ENCODE results near the gene PRKAR2B. TPM values are rescaled to one million over a fixed set of nuclear protein-coding genes. Genes with fewer than 3 reads are reported as not detected.

The PRKAR2B gene
- total and polyA plus RNA-seq, 7 experiments from 2014 or later, result 0.39 to 5.0 (median 0.54) TPM

DNA sequence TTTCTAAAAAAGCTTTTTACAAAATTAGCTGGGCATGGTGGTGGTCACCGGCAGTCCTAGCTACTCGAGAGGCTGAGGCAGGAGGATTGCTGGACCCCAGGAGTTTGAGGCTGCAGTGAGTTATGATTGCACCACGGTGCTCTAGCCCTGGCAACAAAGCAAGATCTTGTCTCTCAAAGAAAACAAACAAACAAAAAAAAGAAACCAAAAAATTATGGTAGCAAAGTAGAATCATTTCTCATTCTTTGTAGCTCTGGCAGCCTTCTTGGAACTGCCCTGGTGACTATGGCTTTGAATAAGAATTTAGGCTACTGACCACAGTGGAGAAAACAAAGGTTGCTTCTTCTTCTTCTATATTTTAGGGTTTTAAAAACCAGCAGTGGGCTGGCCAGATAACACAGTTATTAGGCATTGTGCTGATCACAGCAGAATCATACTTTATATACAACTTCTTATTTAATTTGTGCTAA is 41.9 kb upstream of the PRKAR2B start:
- POLR2A ChIA-PET, result no interaction called here
- H3K36me3 Mint-ChIP-seq, result no peaks in the 10 kb centered on the region
- CTCF ChIA-PET, result no interaction called here
- H3K27me3 Mint-ChIP-seq, result peaks cover 0 to 4% (median 3%) of the 10 kb centered on the region in 5 donors
- H3K9me3 Mint-ChIP-seq, result no peaks in the 10 kb centered on the region
- Histone ChIP-seq H3K27ac (ENCODE audit: low read depth, low read length) (no peak overlapping the region), H3K27me3 (ENCODE audit: control insufficient read depth in 2 of 2, insufficient read depth in 2 of 2, low read length in 2 of 2) (no peaks in the 10 kb centered on the region), H3K4me1 (ENCODE audit: control insufficient read depth in 2 of 2, insufficient read depth in 2 of 2, low read length in 2 of 2) (no peaks in the 10 kb centered on the region), H3K4me3 (ENCODE audit: low read length) (no peak overlapping the region), H3K9me3 (ENCODE audit: control insufficient read depth in 2 of 3, low read length in 3 of 3) (no peaks in the 10 kb centered on the region), H3K36me3 (ENCODE audit: control insufficient read depth in 2 of 3, insufficient read depth in 3 of 3, low read length in 3 of 3) (no peaks in the 10 kb centered on the region)
- intact Hi-C loops (cut with micrococcal nuclease), result no loop called here
- H3K4me3 Mint-ChIP-seq, result no peak overlapping the region
- no peaks in the 10 kb centered on the region for H3K4me1 Mint-ChIP-seq
- DNase-seq (no peak), ATAC-seq (no peak)
- no peak overlapping the region for H3K27ac Mint-ChIP-seq

DNA sequence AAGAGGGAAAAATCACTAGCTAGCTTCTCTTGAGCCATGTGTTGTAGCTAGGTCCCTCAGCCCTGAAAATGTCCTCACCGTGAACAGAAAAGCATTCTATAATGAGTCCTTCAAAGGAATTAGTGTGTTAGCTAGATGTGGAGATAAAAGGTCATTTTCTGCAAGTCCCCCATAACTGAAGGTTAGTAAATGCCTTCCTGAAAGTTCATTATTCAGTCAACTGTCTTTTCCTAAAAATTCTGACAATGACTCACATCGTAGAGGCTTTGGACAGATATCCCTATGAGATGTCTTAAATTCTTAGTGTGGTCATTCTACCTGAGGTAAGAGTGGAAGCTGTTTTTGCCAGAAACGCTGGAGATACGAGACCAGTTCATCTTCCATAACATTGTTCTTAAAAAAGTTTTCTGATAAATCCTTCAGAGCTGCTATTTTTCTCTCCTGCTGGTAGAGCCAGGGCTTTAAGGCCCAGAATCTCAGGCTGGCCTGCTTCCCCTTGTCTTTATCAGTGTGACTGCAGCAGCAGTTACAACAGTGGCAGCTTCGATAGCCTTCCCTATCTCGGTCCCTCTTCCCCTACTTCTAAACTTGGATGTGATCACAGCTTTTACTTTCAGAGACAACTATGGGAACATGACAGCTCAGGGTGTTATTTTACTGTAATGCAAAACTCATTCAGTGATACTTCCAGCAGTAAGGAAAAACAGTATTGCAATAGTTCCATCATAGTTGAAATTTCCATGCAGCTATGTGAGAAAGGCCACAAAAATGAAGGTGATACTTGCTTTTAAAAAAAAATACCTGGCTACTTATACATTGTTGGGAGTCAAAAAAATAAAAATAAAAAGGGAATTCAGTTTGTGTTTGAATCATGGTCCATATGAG is 37.3 kb upstream of the PRKAR2B start:
- H3K27ac ChIP-seq (ENCODE audit: low read depth, low read length), result no peak overlapping the region
- Mint-ChIP-seq H3K36me3 (no peaks in the 10 kb centered on the region), H3K4me3 (no peak overlapping the region), H3K27me3 (no peaks in the 10 kb centered on the region), H3K27ac (no peak overlapping the region), H3K4me1 (peaks cover 0 to 4% (median 0%) of the 10 kb centered on the region in 7 donors), H3K9me3 (no peaks in the 10 kb centered on the region)
- intact Hi-C loops (cut with micrococcal nuclease), result no loop called here
- no peaks in the 10 kb centered on the region for H3K27me3 ChIP-seq (ENCODE audit: control insufficient read depth in 2 of 2, insufficient read depth in 2 of 2, low read length in 2 of 2)
- ATAC-seq, result no peak
- H3K9me3 ChIP-seq (ENCODE audit: control insufficient read depth in 2 of 3, low read length in 3 of 3), result no peaks in the 10 kb centered on the region
- no peaks in the 10 kb centered on the region for H3K36me3 ChIP-seq (ENCODE audit: control insufficient read depth in 2 of 3, insufficient read depth in 3 of 3, low read length in 3 of 3)
- no peak for DNase-seq
- H3K4me1 ChIP-seq (ENCODE audit: control insufficient read depth in 2 of 2, insufficient read depth in 2 of 2, low read length in 2 of 2), result no peaks in the 10 kb centered on the region
- CTCF ChIA-PET, result interaction anchor here (0.6 kb wide), 1 partner anchor 12 kb away, joined by 3 read pairs; no protein-coding TSS in a partner anchor
- H3K4me3 ChIP-seq (ENCODE audit: low read length), result no peak overlapping the region
- POLR2A ChIA-PET, result no interaction called here

DNA sequence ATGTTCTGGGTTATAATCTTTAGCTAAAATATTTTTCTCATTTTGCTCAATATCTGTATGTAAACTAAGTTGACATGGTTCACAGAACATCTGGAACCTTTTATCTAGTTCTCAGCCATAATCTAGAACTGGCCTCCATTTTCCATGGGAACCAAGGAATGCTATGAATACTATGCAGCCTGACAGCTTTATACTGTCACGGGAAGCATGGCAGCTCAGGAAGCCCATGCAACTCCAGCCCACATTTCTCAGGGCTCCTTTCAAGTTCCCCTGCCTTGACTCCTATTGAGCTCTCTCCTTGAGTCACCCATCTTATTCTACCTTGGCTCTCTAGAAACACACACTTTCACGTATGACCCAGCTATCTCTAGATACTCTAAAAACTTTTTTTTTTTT is 36.6 kb upstream of the PRKAR2B start:
- Histone ChIP-seq H3K4me3 (ENCODE audit: low read length) (no peak overlapping the region), H3K36me3 (ENCODE audit: control insufficient read depth in 2 of 3, insufficient read depth in 3 of 3, low read length in 3 of 3) (no peaks in the 10 kb centered on the region), H3K27ac (ENCODE audit: low read depth, low read length) (no peak overlapping the region), H3K4me1 (ENCODE audit: control insufficient read depth in 2 of 2, insufficient read depth in 2 of 2, low read length in 2 of 2) (no peaks in the 10 kb centered on the region), H3K9me3 (ENCODE audit: control insufficient read depth in 2 of 3, low read length in 3 of 3) (no peaks in the 10 kb centered on the region), H3K27me3 (ENCODE audit: control insufficient read depth in 2 of 2, insufficient read depth in 2 of 2, low read length in 2 of 2) (no peaks in the 10 kb centered on the region)
- peaks cover 0 to 4% (median 0%) of the 10 kb centered on the region in 7 donors for H3K4me1 Mint-ChIP-seq
- H3K27ac Mint-ChIP-seq, result no peak overlapping the region
- CTCF ChIA-PET, result no interaction called here
- peaks cover 0 to under 1% (median 0%) of the 10 kb centered on the region in 5 donors for H3K27me3 Mint-ChIP-seq
- ATAC-seq (no peak), DNase-seq (no peak)
- H3K4me3 Mint-ChIP-seq, result no peak overlapping the region
- no peaks in the 10 kb centered on the region for H3K9me3 Mint-ChIP-seq
- POLR2A ChIA-PET, result no interaction called here
- intact Hi-C loops (cut with micrococcal nuclease), result no loop called here
- no peaks in the 10 kb centered on the region for H3K36me3 Mint-ChIP-seq

DNA sequence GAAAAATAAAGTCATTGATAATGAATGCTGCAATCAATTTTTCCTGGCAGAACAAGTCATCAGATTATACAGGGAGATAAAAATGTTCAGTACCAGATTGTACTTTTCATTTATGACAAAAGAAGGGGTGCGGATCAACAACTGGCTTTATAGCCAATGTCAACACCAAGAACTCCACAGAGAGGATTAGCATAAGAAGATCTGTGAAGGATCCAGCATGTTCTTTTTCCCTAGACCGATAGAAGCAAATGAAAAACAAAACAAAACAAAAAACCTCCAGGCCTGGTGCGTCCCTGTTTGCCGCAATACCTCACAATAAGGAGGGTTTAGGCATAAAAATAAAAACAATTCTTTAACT is 34.7 kb upstream of the PRKAR2B start:
- Histone ChIP-seq H3K27me3 (ENCODE audit: control insufficient read depth in 2 of 2, insufficient read depth in 2 of 2, low read length in 2 of 2) (no peaks in the 10 kb centered on the region), H3K27ac (ENCODE audit: low read depth, low read length) (peak overlapping the region; percentile 7), H3K9me3 (ENCODE audit: control insufficient read depth in 2 of 3, low read length in 3 of 3) (no peaks in the 10 kb centered on the region), H3K36me3 (ENCODE audit: control insufficient read depth in 2 of 3, insufficient read depth in 3 of 3, low read length in 3 of 3) (no peaks in the 10 kb centered on the region), H3K4me3 (ENCODE audit: low read length) (no peak overlapping the region), H3K4me1 (ENCODE audit: control insufficient read depth in 2 of 2, insufficient read depth in 2 of 2, low read length in 2 of 2) (no peaks in the 10 kb centered on the region)
- DNase-seq (no peak), ATAC-seq (no peak)
- Mint-ChIP-seq H3K36me3 (no peaks in the 10 kb centered on the region), H3K27ac (no peak overlapping the region), H3K27me3 (peaks cover 0 to 3% (median 0%) of the 10 kb centered on the region in 5 donors), H3K9me3 (no peaks in the 10 kb centered on the region), H3K4me1 (peaks cover 0 to 4% (median 0%) of the 10 kb centered on the region in 7 donors), H3K4me3 (no peak overlapping the region)
- ChIA-PET POLR2A (no interaction called here), CTCF (no interaction called here)
- intact Hi-C loops (cut with micrococcal nuclease), result no loop called here

DNA sequence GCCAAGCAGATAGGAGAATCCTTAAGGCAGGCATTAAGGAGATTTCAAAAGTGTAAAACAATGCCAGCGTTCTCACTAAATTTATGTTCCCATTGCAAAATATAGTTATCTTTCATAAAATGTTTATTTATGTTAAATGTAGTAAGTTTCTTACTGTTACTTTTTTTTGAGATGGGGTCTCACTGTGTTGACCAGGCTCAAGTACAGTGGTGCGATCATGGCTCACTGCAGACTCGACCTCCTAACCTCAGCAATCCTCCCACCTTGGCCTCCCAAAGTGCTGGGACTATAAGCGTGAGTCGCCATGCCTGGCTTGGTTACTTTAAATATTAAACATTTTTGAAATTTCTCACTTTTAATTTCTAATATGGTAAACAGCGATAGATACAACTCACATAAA is 31.8 kb upstream of the PRKAR2B start:
- H3K36me3 Mint-ChIP-seq, result no peaks in the 10 kb centered on the region
- Histone ChIP-seq H3K36me3 (ENCODE audit: control insufficient read depth in 2 of 3, insufficient read depth in 3 of 3, low read length in 3 of 3) (no peaks in the 10 kb centered on the region), H3K9me3 (ENCODE audit: control insufficient read depth in 2 of 3, low read length in 3 of 3) (no peaks in the 10 kb centered on the region), H3K27me3 (ENCODE audit: control insufficient read depth in 2 of 2, insufficient read depth in 2 of 2, low read length in 2 of 2) (no peaks in the 10 kb centered on the region), H3K4me1 (ENCODE audit: control insufficient read depth in 2 of 2, insufficient read depth in 2 of 2, low read length in 2 of 2) (no peaks in the 10 kb centered on the region), H3K4me3 (ENCODE audit: low read length) (no peak overlapping the region), H3K27ac (ENCODE audit: low read depth, low read length) (no peak overlapping the region)
- peaks cover 0 to 4% (median 0%) of the 10 kb centered on the region in 7 donors for H3K4me1 Mint-ChIP-seq
- DNase-seq (no peak), ATAC-seq (no peak)
- ChIA-PET CTCF (no interaction called here), POLR2A (no interaction called here)
- no peaks in the 10 kb centered on the region for H3K9me3 Mint-ChIP-seq
- intact Hi-C loops (cut with micrococcal nuclease), result no loop called here
- peaks cover 0 to 3% (median 0%) of the 10 kb centered on the region in 5 donors for H3K27me3 Mint-ChIP-seq
- no peak overlapping the region for H3K27ac Mint-ChIP-seq
- H3K4me3 Mint-ChIP-seq, result no peak overlapping the region

DNA sequence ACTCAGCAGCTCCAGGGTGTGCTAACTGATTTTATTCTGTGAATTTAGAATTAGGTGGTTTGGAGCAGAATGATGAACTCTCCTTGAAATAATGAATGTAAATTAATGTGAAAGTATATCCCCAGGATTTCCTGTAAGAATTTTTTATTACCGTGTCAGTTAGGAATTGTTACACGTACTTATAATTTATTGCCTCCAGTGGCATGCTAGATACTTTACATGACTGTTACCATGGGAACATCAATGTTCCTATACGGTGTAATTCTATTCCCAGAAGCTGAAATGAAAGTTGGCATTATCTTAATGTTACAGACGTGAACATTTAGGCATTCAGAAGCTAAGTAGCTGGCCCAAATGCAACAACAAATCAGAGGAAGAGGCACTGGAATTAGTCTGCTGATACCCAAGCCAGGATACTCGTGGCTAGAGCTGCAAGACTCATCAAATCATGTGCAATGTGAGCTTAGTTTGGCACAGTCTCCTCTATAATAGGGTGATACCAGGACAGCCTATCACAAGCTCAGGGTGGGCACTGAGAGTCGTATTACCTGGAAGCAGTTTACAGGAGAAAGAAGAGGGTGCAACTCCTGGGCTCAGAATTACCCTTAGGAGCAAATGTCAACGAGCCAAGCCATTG is 30.0 kb upstream of the PRKAR2B start:
- intact Hi-C loops (cut with micrococcal nuclease), result no loop called here
- Mint-ChIP-seq H3K9me3 (no peaks in the 10 kb centered on the region), H3K36me3 (no peaks in the 10 kb centered on the region), H3K4me3 (no peak overlapping the region), H3K4me1 (peaks cover 0 to 4% (median 0%) of the 10 kb centered on the region in 7 donors), H3K27me3 (peaks cover 0 to 3% (median 0%) of the 10 kb centered on the region in 5 donors), H3K27ac (no peak overlapping the region)
- Histone ChIP-seq H3K4me1 (ENCODE audit: control insufficient read depth in 2 of 2, insufficient read depth in 2 of 2, low read length in 2 of 2) (no peaks in the 10 kb centered on the region), H3K27me3 (ENCODE audit: control insufficient read depth in 2 of 2, insufficient read depth in 2 of 2, low read length in 2 of 2) (no peaks in the 10 kb centered on the region), H3K4me3 (ENCODE audit: low read length) (no peak overlapping the region), H3K9me3 (ENCODE audit: control insufficient read depth in 2 of 3, low read length in 3 of 3) (no peaks in the 10 kb centered on the region), H3K36me3 (ENCODE audit: control insufficient read depth in 2 of 3, insufficient read depth in 3 of 3, low read length in 3 of 3) (no peaks in the 10 kb centered on the region), H3K27ac (ENCODE audit: low read depth, low read length) (no peak overlapping the region)
- no peak for DNase-seq
- POLR2A ChIA-PET, result no interaction called here
- no peak for ATAC-seq
- CTCF ChIA-PET, result no interaction called here

DNA sequence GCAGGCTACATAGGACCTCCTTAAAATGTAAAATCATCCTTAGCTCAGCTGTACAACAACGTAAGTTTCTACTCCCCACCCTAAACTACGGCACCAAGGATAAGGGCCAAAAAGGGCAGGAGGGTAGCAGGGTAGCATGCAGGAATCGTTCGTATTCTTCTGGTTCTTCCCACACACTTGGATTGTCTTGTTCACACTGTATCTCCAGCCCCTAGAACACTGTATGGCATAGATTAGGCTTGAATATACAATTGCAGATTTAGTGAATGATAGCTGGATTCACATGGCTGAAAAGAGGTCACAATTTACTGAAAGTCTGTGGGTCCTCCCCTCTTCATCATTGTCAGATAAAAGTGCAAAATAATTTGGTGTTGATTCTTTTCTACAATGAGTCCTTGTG is 28.2 kb upstream of the PRKAR2B start:
- no peaks in the 10 kb centered on the region for H3K4me1 ChIP-seq (ENCODE audit: control insufficient read depth in 2 of 2, insufficient read depth in 2 of 2, low read length in 2 of 2)
- ChIA-PET POLR2A (no interaction called here), CTCF (no interaction called here)
- intact Hi-C loops (cut with micrococcal nuclease), result no loop called here
- no peak overlapping the region for H3K27ac Mint-ChIP-seq
- H3K4me3 Mint-ChIP-seq, result no peak overlapping the region
- H3K9me3 ChIP-seq (ENCODE audit: control insufficient read depth in 2 of 3, low read length in 3 of 3), result no peaks in the 10 kb centered on the region
- H3K27ac ChIP-seq (ENCODE audit: low read depth, low read length), result no peak overlapping the region
- DNase-seq (no peak), ATAC-seq (no peak)
- H3K4me1 Mint-ChIP-seq, result no peaks in the 10 kb centered on the region
- H3K36me3 Mint-ChIP-seq, result no peaks in the 10 kb centered on the region
- peaks cover 0 to 3% (median 0%) of the 10 kb centered on the region in 5 donors for H3K27me3 Mint-ChIP-seq
- no peaks in the 10 kb centered on the region for H3K36me3 ChIP-seq (ENCODE audit: control insufficient read depth in 2 of 3, insufficient read depth in 3 of 3, low read length in 3 of 3)
- H3K9me3 Mint-ChIP-seq, result no peaks in the 10 kb centered on the region
- no peak overlapping the region for H3K4me3 ChIP-seq (ENCODE audit: low read length)
- no peaks in the 10 kb centered on the region for H3K27me3 ChIP-seq (ENCODE audit: control insufficient read depth in 2 of 2, insufficient read depth in 2 of 2, low read length in 2 of 2)

Measured in naive thymus-derived CD4-positive, alpha-beta T cell (primary cell).